ENCODE results near the gene ARSG.

- peak; percentile 93 for TF ChIP-seq POLR2AphosphoS5 (IDR thresholded peaks at IDR 0.05; ENCODE audit: low read depth)
- TF ChIP-seq, protein P1, sequence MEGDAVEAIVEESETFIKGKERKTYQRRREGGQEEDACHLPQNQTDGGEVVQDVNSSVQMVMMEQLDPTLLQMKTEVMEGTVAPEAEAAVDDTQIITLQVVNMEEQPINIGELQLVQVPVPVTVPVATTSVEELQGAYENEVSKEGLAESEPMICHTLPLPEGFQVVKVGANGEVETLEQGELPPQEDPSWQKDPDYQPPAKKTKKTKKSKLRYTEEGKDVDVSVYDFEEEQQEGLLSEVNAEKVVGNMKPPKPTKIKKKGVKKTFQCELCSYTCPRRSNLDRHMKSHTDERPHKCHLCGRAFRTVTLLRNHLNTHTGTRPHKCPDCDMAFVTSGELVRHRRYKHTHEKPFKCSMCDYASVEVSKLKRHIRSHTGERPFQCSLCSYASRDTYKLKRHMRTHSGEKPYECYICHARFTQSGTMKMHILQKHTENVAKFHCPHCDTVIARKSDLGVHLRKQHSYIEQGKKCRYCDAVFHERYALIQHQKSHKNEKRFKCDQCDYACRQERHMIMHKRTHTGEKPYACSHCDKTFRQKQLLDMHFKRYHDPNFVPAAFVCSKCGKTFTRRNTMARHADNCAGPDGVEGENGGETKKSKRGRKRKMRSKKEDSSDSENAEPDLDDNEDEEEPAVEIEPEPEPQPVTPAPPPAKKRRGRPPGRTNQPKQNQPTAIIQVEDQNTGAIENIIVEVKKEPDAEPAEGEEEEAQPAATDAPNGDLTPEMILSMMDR (conservative IDR thresholded peaks at IDR 0.05; ENCODE audit: low read depth in 2 of 2): no peak
- TF ChIP-seq REST (IDR thresholded peaks at IDR 0.05; ENCODE audit: unreplicated experiment): no peak
Measured at GRCh38 chr17:68247445-68248198, 43.7 kb upstream of the ARSG start, which contains the start of gene AMZ2.
